Prostate gland (tissue), 2 donors: ENCODE results near the gene HOXA1. TPM values are rescaled to one million over a fixed set of nuclear protein-coding genes. Genes with fewer than 3 reads are reported as not detected.

ENCODE experiments used
- DNase-seq: peaks from one replicate; pipeline ENCODE4 v3.0.0-alpha.2; 2019; ENCODE audit warnings: low spot score
- H3K27ac ChIP-seq, 2 donors: fragments of 200-600 bp; sonication (generic); 2 replicates each; pipeline ENCODE4 v1.5.1; 2017 to 2019
- H3K27me3 ChIP-seq: fragments of 200-600 bp; sonication (generic); replicated peaks from 2 replicates; pipeline ENCODE4 v1.5.1; 2019; ENCODE audit not compliant: insufficient read depth
- H3K36me3 ChIP-seq, 2 donors: fragments of 200-600 bp; sonication (generic); 1 replicate in 1 of 2; 2 replicates in 1 of 2; pipeline versions ENCODE4 v1.5.1 to v1.8.1; 2017 to 2019
- H3K4me1 ChIP-seq: fragments of 200-600 bp; sonication (generic); replicated peaks from 2 replicates; pipeline ENCODE4 v1.5.1; 2019
- H3K4me3 ChIP-seq, 2 donors: fragments of 200-600 bp; sonication (generic); 2 replicates each; pipeline ENCODE4 v1.5.1; 2017 to 2019
- H3K9me3 ChIP-seq: fragments of 200-600 bp; sonication (generic); 2 replicates; pipeline ENCODE4 v1.5.1; 2017
- POLR2A ChIP-seq: fragments of 450-650 bp; IDR thresholded peaks from one replicate; pipeline ENCODE4 v1.6.1; 2016; ENCODE audit warnings: antibody characterized with exemption, mild to moderate bottlenecking
- POLR2AphosphoS5 ChIP-seq: sonication (generic); formaldehyde crosslinking; IDR thresholded peaks from one replicate; pipeline ENCODE4 v1.6.1; 2017; ENCODE audit warnings: antibody characterized with exemption
- WGBS: methylation state at CpG from one replicate; pipeline ENCODE4 v1.1.5; 2018; 5-methylcytosine and 5-hydroxymethylcytosine counted together
- intact Hi-C: fragments of 100-400 bp; cut with DNase I; formaldehyde crosslinking; loops from one replicate; pipeline ENCODE4 v1.14.2; 2022
- total RNA-seq, 2 donors: library from RNA; depleted of rRNA; stranded (reverse); fragments of >200 nt; gene quantifications; one replicate each; pipeline ENCODE4 v1.1.0, GENCODE V29; 2016
- TF ChIP-seq, protein P1 (sequence below), 4 experiments: fragments of 200-600 bp in 2 of 4; fragments of 450-650 bp in 2 of 4; sonication (generic) in 2 of 4; IDR thresholded peaks; 1 replicate in 3 of 4; 2 replicates in 1 of 4; pipeline ENCODE4 v1.5.1; 2016 to 2019; ENCODE audit warnings: antibody characterized with exemption in 4 of 4, mild to moderate bottlenecking in 2 of 4, moderate library complexity in 2 of 4

HOXA1 gene
- total RNA-seq, 2 donors from 2014 or later, result 2.1 TPM; not detected in 1

DNA sequence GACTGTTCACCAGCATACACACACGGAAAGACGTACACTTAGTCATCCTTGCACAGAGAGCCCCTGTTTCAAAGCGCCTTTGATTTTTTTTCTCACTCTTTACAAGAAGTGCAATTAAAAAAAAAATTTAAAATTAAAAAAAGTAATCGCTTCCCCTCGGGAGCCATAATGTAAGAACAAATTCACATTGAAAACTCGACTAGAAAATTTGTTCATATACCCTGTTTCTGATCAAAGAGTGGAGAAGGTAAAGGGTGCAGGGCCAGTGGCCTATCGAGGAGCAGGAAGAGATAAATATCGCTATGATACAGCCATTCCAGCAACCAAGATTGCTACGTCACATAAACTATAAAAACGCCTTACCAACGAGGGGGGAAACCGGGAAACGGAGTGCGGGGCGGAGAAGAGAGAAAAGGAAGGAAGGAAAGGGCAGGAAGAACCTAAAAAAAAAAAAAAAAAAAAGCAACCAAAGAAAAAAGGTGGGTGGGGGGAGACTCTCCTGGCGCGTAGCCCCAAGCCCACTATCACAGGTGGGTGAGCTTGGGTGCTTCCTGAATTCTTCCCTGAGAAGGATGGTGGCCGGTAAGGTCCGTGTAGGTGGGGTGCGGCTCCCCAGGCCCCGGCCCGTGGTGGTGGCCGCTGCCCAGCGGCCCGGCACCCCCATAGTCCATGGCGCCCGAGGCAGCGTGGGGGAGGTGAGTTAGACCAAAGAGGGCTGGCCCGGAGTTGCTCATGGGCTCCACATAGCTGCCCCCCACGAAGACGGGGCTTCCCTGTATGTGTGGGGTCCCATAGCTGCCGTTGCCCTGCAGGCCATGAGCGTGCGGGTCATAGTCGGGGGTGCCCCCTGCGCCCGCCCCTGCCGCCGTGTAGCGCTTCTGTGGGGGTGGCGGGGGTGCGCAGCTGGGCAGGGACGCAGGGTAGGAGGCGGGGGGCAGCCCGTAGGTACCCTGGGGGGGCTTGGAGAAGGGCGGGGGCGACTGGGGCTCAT, 11.9 kb upstream of the HOXA1 start:
- H3K27me3 ChIP-seq, result no peaks in the 10 kb centered on the region
- intact Hi-C loops, result no loop called here
- H3K9me3 ChIP-seq, result no peaks in the 10 kb centered on the region
- H3K36me3 ChIP-seq, result no peaks in the 10 kb centered on the region
- no peak for DNase-seq
- no peak for TF ChIP-seq POLR2A
- TF ChIP-seq POLR2AphosphoS5, result no peak
- TF ChIP-seq, protein P1, sequence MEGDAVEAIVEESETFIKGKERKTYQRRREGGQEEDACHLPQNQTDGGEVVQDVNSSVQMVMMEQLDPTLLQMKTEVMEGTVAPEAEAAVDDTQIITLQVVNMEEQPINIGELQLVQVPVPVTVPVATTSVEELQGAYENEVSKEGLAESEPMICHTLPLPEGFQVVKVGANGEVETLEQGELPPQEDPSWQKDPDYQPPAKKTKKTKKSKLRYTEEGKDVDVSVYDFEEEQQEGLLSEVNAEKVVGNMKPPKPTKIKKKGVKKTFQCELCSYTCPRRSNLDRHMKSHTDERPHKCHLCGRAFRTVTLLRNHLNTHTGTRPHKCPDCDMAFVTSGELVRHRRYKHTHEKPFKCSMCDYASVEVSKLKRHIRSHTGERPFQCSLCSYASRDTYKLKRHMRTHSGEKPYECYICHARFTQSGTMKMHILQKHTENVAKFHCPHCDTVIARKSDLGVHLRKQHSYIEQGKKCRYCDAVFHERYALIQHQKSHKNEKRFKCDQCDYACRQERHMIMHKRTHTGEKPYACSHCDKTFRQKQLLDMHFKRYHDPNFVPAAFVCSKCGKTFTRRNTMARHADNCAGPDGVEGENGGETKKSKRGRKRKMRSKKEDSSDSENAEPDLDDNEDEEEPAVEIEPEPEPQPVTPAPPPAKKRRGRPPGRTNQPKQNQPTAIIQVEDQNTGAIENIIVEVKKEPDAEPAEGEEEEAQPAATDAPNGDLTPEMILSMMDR (IDR thresholded peaks at IDR 0.05), result no peak
- H3K4me3 ChIP-seq, result no peak overlapping the region
- no peak overlapping the region for H3K27ac ChIP-seq
- 75% methylated on average over 45 of the region's 47 CpGs for WGBS
- peaks cover 3% of the 10 kb centered on the region for H3K4me1 ChIP-seq

DNA sequence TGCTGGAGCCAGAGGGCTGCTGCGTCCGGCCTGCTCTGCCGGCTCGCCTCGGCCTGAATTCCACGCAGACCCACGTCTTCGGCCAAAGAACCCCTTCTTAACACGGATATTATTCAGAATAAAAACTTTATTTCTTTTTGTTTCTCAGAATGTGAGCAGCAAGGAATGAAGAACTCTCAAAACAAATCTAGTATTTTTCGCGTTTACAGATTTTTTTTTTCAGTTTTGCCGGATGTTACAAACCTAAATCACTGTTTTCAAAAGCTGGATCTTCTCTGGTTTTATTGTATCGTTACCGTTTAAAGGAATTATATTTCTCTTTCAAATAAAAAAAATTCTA, 11.1 kb upstream of the HOXA1 start:
- Histone ChIP-seq H3K27me3 (no peaks in the 10 kb centered on the region), H3K4me3 (no peak overlapping the region)
- WGBS, result 75% methylated on average over 14 of the region's 14 CpGs

DNA sequence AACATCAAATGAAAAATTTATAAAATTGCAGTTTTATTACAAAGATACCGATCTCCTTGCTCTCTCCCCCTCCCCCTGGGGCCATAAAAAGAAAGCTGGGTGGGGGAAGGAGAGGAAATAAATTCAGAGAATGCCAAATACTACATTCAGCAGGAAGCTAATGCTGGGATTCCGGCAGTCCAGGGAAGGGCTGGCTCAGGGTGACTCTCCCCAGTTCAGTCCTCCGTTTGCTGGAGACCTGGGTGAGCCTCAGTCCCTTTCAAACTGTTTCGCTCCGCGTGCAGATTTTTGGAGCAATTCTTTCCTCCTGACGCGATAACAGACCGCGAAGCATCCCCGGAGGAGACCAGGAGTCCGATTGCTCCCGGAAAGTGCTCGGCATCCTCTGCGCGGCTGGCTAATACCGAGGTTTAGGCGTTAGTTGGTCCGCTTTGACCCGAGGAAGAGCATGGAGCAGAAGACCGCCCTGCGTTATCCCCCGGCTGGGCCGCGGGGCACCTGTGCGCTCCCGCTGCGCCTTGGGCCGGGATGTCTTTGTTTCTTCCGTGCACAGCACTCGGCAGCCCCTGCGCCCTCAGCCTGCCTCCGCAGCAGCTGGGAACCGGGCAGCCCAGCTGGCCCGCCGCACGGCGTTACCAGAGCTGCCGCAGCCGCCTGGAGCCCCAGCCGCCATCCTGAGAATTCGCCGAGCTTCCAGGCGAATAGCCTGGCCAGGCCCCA, 10.5 kb upstream of the HOXA1 start:
- Histone ChIP-seq H3K4me3 (peak overlapping the region in 1 of 2 donors; percentile 1), H3K4me1 (peaks cover 3% of the 10 kb centered on the region)
- no peak for DNase-seq

More for the DNA sequence above, 11.1 kb upstream of the HOXA1 start:
- H3K9me3 ChIP-seq, result no peaks in the 10 kb centered on the region
- H3K36me3 ChIP-seq, result no peaks in the 10 kb centered on the region
- H3K27ac ChIP-seq, result no peak overlapping the region
- TF ChIP-seq, protein P1 (IDR thresholded peaks at IDR 0.05), result no peak
- TF ChIP-seq POLR2A, result no peak
- no peak for TF ChIP-seq POLR2AphosphoS5
- H3K4me1 ChIP-seq, result peaks cover 3% of the 10 kb centered on the region
- intact Hi-C loops, result no loop called here
- no peak for DNase-seq

DNA sequence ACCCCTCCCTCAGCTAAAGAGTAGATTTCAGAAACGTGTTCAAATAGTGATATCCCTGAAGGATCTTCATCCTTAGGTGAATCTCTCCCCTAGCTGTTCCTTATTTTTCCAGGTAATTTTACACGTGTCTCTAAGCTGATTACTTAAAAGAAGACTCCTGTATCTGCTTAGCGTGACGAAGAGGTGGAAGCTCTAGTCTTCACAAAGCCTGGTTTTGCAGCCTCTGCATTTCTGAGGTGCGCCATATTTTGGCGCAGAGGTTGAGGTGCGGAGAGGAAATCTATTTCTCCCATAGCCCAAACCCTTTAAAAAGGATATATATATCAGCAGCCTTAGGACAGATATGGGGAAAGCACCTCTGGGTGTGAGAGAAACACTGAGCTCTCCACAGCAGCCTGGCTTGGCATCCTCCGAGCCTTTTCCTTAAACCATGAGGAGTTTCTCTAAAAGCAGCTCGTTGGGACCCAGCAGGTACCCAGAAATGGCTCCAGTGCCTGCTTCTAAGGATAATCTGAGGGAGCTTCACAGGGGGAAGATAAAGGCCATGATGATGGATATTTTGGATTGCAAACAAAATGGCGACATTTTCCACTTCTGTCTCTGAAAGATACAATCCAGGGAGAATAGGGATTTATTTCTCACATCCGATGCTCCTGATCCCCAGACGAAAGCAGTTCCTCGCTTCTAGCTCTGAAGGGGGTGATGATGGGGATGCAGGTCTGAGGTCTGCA, 9.7 kb upstream of the HOXA1 start:
- Histone ChIP-seq H3K27ac (no peak overlapping the region), H3K9me3 (no peaks in the 10 kb centered on the region), H3K4me3 (no peak overlapping the region), H3K4me1 (peaks cover 2% of the 10 kb centered on the region), H3K36me3 (no peaks in the 10 kb centered on the region), H3K27me3 (no peaks in the 10 kb centered on the region)
- 93% methylated on average over 13 of the region's 13 CpGs for WGBS
- no peak for DNase-seq
- TF ChIP-seq POLR2AphosphoS5, result no peak
- TF ChIP-seq, protein P1 (IDR thresholded peaks at IDR 0.05), result no peak
- no peak for TF ChIP-seq POLR2A
- intact Hi-C loops, result no loop called here

More for the DNA sequence above, 10.5 kb upstream of the HOXA1 start:
- H3K27ac ChIP-seq, result no peak overlapping the region
- no peaks in the 10 kb centered on the region for H3K27me3 ChIP-seq
- intact Hi-C loops, result no loop called here
- no peaks in the 10 kb centered on the region for H3K9me3 ChIP-seq
- no peaks in the 10 kb centered on the region for H3K36me3 ChIP-seq
- WGBS, result 57% methylated on average over 44 of the region's 44 CpGs
- TF ChIP-seq POLR2A, result no peak
- TF ChIP-seq, protein P1 (IDR thresholded peaks at IDR 0.05), result no peak
- no peak for TF ChIP-seq POLR2AphosphoS5
